Loucy (cell line): ENCODE data around the gene RPP40.
"Not testable (repeated sequence)": the region's sequence is repeated elsewhere in the genome, so short reads cannot be mapped to it uniquely, and the experiment has no call there.

Experiments
- H2AFZ ChIP-seq: fragments of 200-600 bp; sonication (generic); 2 replicates; pipeline ENCODE4 v1.6.0; 2016; ENCODE audit warnings: antibody characterized with exemption, mild to moderate bottlenecking, low read length, moderate library complexity
- H3F3A ChIP-seq: fragments of 200-600 bp; 2 replicates; pipeline ENCODE4 v1.6.0; 2016; ENCODE audit warnings: antibody characterized with exemption, low read depth, mild to moderate bottlenecking
- H3K27me3 ChIP-seq: fragments of 200-600 bp; sonication (generic); 2 replicates; pipeline ENCODE4 v1.6.1; 2014; ENCODE audit warnings: low read length, mild to moderate bottlenecking; ENCODE audit not compliant: insufficient read depth, poor library complexity, severe bottlenecking
- H3K36me3 ChIP-seq: fragments of 200-600 bp; sonication (generic); 2 replicates; pipeline ENCODE4 v1.6.1; 2016; ENCODE audit warnings: low read length; ENCODE audit not compliant: insufficient read depth
- H3K4me1 ChIP-seq: fragments of 200-600 bp; sonication (generic); 2 replicates; pipeline ENCODE4 v1.5.1; 2014; ENCODE audit warnings: low read length, mild to moderate bottlenecking; ENCODE audit not compliant: insufficient read depth, poor library complexity, severe bottlenecking
- H3K4me2 ChIP-seq: fragments of 200-600 bp; sonication (generic); 2 replicates; pipeline ENCODE4 v1.6.0; 2014; ENCODE audit warnings: antibody characterized with exemption, low read length, low read depth, mild to moderate bottlenecking; ENCODE audit not compliant: poor library complexity, severe bottlenecking
- H3K4me3 ChIP-seq: fragments of 200-600 bp; sonication (generic); 2 replicates; pipeline ENCODE4 v1.5.1; 2014; ENCODE audit warnings: low read length, mild to moderate bottlenecking, mixed read lengths; ENCODE audit not compliant: poor library complexity, severe bottlenecking
- H3K79me2 ChIP-seq: fragments of 200-600 bp; sonication (generic); 2 replicates; pipeline ENCODE4 v1.6.1; 2014; ENCODE audit warnings: low read length; ENCODE audit not compliant: insufficient read depth
- H3K9ac ChIP-seq: fragments of 200-600 bp; sonication (generic); 2 replicates; pipeline ENCODE4 v1.6.0; 2014; ENCODE audit warnings: mild to moderate bottlenecking, low read depth, low read length, moderate library complexity; ENCODE audit not compliant: poor library complexity, severe bottlenecking
- H3K9me2 ChIP-seq: fragments of 200-600 bp; sonication (generic); replicated peaks from 2 replicates; pipeline ENCODE4 v1.6.1; 2016; ENCODE audit warnings: low read depth, low read length, mixed read lengths
- H3K9me3 ChIP-seq: fragments of 200-600 bp; sonication (generic); 2 replicates; pipeline ENCODE4 v1.6.1; 2014; ENCODE audit warnings: mild to moderate bottlenecking, antibody characterized with exemption, low read length, low read depth; ENCODE audit not compliant: insufficient read depth
- H4K20me1 ChIP-seq: fragments of 200-600 bp; sonication (generic); 2 replicates; pipeline ENCODE4 v1.6.0; 2014; ENCODE audit warnings: antibody characterized with exemption, low read length, mild to moderate bottlenecking; ENCODE audit not compliant: insufficient read depth, poor library complexity, severe bottlenecking
- EZH2phosphoT487 ChIP-seq: fragments of 200-600 bp; IDR thresholded peaks from 2 replicates; pipeline ENCODE4 v1.6.1; 2018; ENCODE audit warnings: antibody characterized with exemption, mild to moderate bottlenecking, moderate library complexity, borderline replicate concordance
- TF ChIP-seq, protein P1 (sequence below): fragments of 200-600 bp; sonication (generic); conservative IDR thresholded peaks from 2 replicates; pipeline ENCODE4 v1.5.1; 2014; ENCODE audit warnings: mild to moderate bottlenecking, antibody characterized with exemption, low read length

RPP40 gene

GRCh38 chr6:5036269-5036668, 32.4 kb upstream of the RPP40 start:
- Histone ChIP-seq H4K20me1 (no peaks in the 10 kb centered on the region), H3K9ac (no peak overlapping the region), H2AFZ (no peak overlapping the region), H3K4me3 (no peak overlapping the region), H3K36me3 (no peaks in the 10 kb centered on the region), H3K4me1 (no peaks in the 10 kb centered on the region), H3K4me2 (no peak overlapping the region), H3K27me3 (no peaks in the 10 kb centered on the region), H3K9me2 (no peaks in the 10 kb centered on the region), H3F3A (no peaks in the 10 kb centered on the region), H3K79me2 (no peaks in the 10 kb centered on the region), H3K9me3 (no peaks in the 10 kb centered on the region)
- TF ChIP-seq, protein P1, sequence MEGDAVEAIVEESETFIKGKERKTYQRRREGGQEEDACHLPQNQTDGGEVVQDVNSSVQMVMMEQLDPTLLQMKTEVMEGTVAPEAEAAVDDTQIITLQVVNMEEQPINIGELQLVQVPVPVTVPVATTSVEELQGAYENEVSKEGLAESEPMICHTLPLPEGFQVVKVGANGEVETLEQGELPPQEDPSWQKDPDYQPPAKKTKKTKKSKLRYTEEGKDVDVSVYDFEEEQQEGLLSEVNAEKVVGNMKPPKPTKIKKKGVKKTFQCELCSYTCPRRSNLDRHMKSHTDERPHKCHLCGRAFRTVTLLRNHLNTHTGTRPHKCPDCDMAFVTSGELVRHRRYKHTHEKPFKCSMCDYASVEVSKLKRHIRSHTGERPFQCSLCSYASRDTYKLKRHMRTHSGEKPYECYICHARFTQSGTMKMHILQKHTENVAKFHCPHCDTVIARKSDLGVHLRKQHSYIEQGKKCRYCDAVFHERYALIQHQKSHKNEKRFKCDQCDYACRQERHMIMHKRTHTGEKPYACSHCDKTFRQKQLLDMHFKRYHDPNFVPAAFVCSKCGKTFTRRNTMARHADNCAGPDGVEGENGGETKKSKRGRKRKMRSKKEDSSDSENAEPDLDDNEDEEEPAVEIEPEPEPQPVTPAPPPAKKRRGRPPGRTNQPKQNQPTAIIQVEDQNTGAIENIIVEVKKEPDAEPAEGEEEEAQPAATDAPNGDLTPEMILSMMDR: no peak
- TF ChIP-seq EZH2phosphoT487: no peak

- Histone ChIP-seq H3K9me3 (no peaks in the 10 kb centered on the region), H3K9me2 (no peaks in the 10 kb centered on the region), H2AFZ (no peak overlapping the region), H3K9ac (no peak overlapping the region), H4K20me1 (no peaks in the 10 kb centered on the region), H3K79me2 (no peaks in the 10 kb centered on the region), H3K4me2 (no peak overlapping the region), H3K4me3 (no peak overlapping the region), H3K4me1 (no peaks in the 10 kb centered on the region), H3K27me3 (no peaks in the 10 kb centered on the region), H3K36me3 (no peaks in the 10 kb centered on the region), H3F3A (no peaks in the 10 kb centered on the region)
- TF ChIP-seq, protein P1: no peak
These were observed 30.9 kb upstream of the RPP40 start for GRCh38 chr6:5034736-5035135.

DNA sequence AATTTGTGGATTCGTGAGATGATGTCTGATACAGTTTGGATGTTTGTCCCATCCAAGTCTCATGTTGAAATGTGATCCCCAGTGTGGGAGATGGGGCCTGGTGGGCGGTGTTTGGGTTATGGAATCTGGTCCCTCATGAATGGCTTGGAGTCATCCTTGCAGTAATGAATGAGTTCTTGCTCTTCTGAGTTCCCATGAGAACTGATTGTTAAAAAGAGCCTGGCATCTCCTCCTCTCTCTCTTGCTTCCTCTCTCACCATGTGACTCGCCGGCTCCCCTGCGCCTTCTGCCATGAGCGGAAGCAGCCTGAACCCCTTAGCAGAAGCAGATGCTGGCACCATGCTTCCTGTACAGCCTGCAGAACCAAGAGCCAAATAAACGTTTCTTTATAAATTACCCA, 30.5 kb upstream of the RPP40 start:
- Histone ChIP-seq H3K4me2 (no peak overlapping the region), H3K4me1 (no peaks in the 10 kb centered on the region), H3K9me2 (no peaks in the 10 kb centered on the region), H3K27me3 (no peaks in the 10 kb centered on the region), H2AFZ (no peak overlapping the region), H4K20me1 (no peaks in the 10 kb centered on the region), H3F3A (no peaks in the 10 kb centered on the region), H3K79me2 (no peaks in the 10 kb centered on the region), H3K9ac (no peak overlapping the region), H3K9me3 (no peaks in the 10 kb centered on the region), H3K36me3 (no peaks in the 10 kb centered on the region), H3K4me3 (no peak overlapping the region)
- TF ChIP-seq, protein P1: no peak

GRCh38 chr6:5033214-5033904, 29.5 kb upstream of the RPP40 start:
- not testable (repeated sequence) for H3K9ac ChIP-seq, H3K9me3 ChIP-seq, H3F3A ChIP-seq, H3K36me3 ChIP-seq, H3K4me2 ChIP-seq, H3K9me2 ChIP-seq, H3K4me1 ChIP-seq, H4K20me1 ChIP-seq, H3K27me3 ChIP-seq, H2AFZ ChIP-seq, H3K79me2 ChIP-seq, H3K4me3 ChIP-seq

- not testable (repeated sequence) for H3K4me3 ChIP-seq, H3K79me2 ChIP-seq, H2AFZ ChIP-seq, H3K9me2 ChIP-seq, H3K9me3 ChIP-seq, H3K36me3 ChIP-seq, H3K4me1 ChIP-seq, H3K9ac ChIP-seq, H3F3A ChIP-seq, H4K20me1 ChIP-seq, H3K27me3 ChIP-seq, H3K4me2 ChIP-seq
These were observed 28.9 kb upstream of the RPP40 start for GRCh38 chr6:5032706-5033105.
